MM.1S (cell line): ENCODE results near the gene IL17C.
"Not testable (repeated sequence)": the region's sequence is repeated elsewhere in the genome, so short reads cannot be mapped to it uniquely, and the experiment has no call there.

ENCODE experiments used
- CTCF ChIP-seq: fragments of 300-600 bp; sonication (generic); IDR thresholded peaks from 2 replicates; pipeline ENCODE4 v1.5.1; 2016; ENCODE audit warnings: antibody characterized with exemption, low read length, mixed read lengths
- EZH2 ChIP-seq: fragments of 300-600 bp; sonication (generic); optimal IDR thresholded peaks from 2 replicates; pipeline ENCODE3; 2017; ENCODE audit warnings: low read depth, mild to moderate bottlenecking, antibody characterized with exemption, low read length, mixed read lengths
- EZH2phosphoT487 ChIP-seq: fragments of 300-600 bp; sonication (generic); IDR thresholded peaks from 2 replicates; pipeline ENCODE4 v1.6.1; 2018; ENCODE audit warnings: antibody characterized with exemption, low read length

- TF ChIP-seq CTCF, EZH2, EZH2phosphoT487: not testable (repeated sequence)
Observed at GRCh38 chr16:88609426-88609825, 28.9 kb upstream of the IL17C start.
